GM10847 (cell line): ENCODE results near the gene CD164L2.

ENCODE experiments used
- POLR2A ChIP-seq: IDR thresholded peaks from 2 replicates; pipeline ENCODE4 v1.6.1; 2011; ENCODE audit not compliant: insufficient read length; ENCODE audit errors: extremely low read depth

Gene CD164L2

GRCh38 chr1:27374362-27375086 is 8.6 kb downstream of the CD164L2 start, which contains the start of gene FCN3:
Gene FCN3, minus strand, starts transcription at chr1:27374824. Its CDS starts 6 bp downstream, at chr1:27374818.
- TF ChIP-seq POLR2A: no peak

DNA sequence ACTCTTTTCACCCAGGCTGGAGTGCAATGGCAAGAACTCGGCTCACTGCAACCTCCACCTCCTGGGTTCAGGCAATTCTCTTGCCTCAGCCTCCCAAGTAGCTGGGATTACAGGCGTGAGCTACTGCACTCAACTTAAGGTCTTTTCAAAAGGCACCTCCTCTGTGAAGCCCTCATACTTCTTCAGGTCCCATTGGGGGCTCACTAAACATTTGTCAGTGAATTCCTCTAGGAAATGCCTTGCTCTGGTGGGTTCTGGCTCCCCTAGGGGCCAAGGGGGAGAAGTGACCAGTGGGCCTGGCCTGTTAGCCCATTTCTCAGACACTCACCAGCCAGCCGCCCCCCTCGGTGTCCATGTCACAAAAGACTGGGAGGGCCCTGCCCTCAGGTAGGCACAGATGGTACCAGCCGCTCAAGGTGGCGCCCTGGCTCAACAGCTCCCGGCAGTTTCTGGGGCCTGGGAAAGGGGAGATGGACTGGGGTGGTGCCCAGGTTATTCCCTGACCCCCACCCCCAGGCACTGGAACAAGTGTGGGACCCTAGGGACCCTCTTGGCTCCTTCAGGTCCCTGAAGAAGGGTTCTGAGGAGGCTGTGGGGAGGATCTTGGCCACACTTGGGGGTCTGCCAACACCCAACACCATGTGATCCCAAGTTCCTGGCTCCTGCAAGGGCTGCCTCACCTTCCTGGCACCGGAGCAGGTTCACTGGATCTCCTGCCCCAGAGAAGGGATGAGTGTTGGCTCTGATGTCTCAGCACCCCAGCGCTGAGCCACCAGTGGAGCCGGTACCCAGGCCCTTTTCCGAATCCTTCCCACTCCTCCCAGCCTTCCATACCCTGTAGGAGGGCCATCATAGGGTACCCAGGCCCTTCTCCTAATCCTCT is 10.1 kb downstream of the CD164L2 start:
- no peak for TF ChIP-seq POLR2A

- no peak for TF ChIP-seq POLR2A
These were observed 10.9 kb downstream of the CD164L2 start for GRCh38 chr1:27372022-27372807.

DNA sequence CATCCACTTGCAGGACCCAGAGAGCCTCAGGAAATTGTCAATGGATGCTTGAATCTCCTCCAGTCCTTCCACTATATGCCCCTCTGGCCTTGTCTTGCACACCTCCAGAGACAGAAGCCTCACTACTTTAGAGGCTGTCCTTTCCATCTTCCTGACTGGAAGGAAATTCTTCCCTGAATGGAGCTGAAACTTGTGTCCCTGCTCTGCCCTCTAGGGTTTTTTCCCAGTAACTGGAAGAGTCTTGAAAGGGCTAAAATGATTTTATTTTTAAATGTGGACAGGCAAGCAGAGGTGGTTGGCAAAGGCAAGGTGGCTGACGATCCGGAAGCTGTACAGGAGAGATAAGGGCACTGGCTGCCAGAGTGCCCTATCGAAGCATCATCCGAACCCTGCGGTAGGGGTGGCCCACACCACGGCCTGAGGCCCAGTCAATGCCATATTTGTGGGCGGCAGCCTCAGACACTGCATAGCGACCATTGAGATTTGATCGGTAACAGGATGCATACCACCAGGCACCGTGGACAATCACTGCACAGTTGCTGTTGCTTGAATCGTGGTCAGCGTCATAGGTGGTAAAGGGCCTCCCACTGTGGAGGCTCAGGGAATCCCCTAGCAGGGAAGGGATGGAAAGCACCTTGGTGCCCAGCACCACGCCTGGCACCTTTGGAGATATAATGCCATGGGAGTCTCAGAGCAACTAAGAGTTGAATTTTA is 14.1 kb downstream of the CD164L2 start:
- no peak for TF ChIP-seq POLR2A

DNA sequence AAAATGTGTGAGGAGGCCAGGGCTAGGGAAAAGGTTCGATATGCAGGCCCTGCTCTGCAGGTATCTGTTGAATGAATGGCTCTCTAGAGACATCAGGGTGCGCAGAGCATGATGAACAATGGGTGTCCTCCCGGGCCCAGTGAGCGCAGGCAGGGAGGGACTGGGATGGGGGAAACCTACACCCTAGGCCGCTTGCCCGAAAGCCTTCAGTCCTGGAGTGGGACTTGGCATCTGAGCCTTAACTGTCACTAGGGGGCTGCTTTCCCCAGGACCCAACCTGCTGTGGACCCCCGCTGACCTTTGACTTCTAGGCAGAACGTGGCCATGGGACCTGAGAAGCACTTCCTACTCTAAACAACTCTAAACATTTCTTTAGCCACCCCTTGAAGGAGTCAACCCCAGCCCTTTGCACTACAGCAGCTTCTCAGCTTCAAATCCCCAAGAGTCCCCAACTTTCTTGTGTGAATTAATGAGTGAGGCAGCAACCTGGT is 15.9 kb downstream of the CD164L2 start:
- no peak for TF ChIP-seq POLR2A

- TF ChIP-seq POLR2A: no peak
These were observed 16.5 kb downstream of the CD164L2 start, which contains the start of gene MAP3K6 for GRCh38 chr1:27366411-27367159. Gene MAP3K6, minus strand, starts transcription at chr1:27366961. Its CDS starts 364 bp downstream, at chr1:27366597.

DNA sequence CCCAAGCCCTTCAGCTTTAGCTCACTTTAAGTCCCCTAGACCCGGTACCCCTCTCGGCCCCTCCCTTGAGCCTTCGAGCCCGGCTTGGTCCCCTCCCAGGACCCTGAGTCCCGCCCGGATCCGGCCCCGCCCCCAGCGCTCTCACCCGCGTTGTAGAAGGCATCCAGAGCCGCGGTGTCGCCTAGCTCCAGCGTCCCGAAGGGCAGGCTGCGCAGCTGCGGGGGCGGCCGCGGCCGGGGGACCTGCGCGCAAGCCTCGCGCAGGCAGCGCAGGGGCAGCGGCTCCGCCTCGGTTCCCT is 17.1 kb downstream of the CD164L2 start:
- TF ChIP-seq POLR2A: no peak

GRCh38 chr1:27365372-27366112 is 17.6 kb downstream of the CD164L2 start:
- no peak for TF ChIP-seq POLR2A

DNA sequence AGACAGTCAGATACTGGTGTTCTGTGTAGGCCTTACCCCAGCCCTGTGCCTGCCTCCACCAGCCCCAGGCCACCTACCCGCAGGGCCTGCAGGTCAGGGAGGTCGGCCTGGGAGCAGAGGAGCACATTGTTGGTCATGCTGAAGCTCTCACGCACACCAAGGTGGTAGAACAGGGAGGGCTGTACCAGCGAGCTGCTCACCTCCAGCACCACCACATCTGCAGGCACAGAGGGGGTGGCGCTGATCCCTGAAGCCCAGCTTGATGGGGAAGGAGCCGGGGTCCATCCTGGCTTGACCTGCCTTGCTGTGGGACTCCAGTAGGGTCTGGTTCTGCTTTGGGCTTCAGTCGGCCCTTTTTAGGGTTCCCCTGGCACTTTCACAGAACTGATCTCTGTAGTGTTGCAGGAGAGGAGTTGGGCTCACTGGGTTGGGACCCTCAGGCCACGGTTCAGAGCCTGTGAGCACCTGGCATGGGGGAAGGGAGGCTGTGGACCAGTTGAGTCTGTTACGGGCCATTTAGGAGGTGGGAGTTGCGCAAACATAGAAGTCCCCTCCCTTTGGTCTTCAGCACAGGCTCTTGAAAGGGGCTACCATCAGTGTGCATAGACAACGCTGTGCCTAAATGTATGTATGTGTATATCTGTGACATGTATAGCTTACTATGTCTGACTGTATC is 18.3 kb downstream of the CD164L2 start:
- no peak for TF ChIP-seq POLR2A

- TF ChIP-seq POLR2A: no peak
These were observed 19.1 kb downstream of the CD164L2 start for GRCh38 chr1:27363766-27364695.

GRCh38 chr1:27361553-27361952 is 21.6 kb downstream of the CD164L2 start:
- no peak for TF ChIP-seq POLR2A

- no peak for TF ChIP-seq POLR2A
These were observed 22.1 kb downstream of the CD164L2 start for GRCh38 chr1:27361044-27361402.
